Mesendoderm (in vitro differentiated cells): ENCODE data around the gene FYB1.

ENCODE experiments used
- DNase-seq: peaks from one replicate; pipeline ENCODE4 v3.0.0; 2013
- H2AK5ac ChIP-seq: 2 replicates; pipeline ENCODE4 v1.6.1; 2013; ENCODE audit warnings: low read length, inconsistent platforms
- H2BK120ac ChIP-seq: 2 replicates; pipeline ENCODE4 v1.6.1; 2013; ENCODE audit warnings: low read depth, mild to moderate bottlenecking, low read length, moderate library complexity, mixed read lengths
- H2BK15ac ChIP-seq: replicated peaks from 2 replicates; pipeline ENCODE4 v1.6.1; 2013; ENCODE audit warnings: low read depth, mild to moderate bottlenecking, moderate library complexity
- H2BK5ac ChIP-seq: 2 replicates; pipeline ENCODE4 v1.6.1; 2013; ENCODE audit warnings: low read length, inconsistent platforms
- H3K18ac ChIP-seq: 2 replicates; pipeline ENCODE4 v1.6.1; 2013; ENCODE audit warnings: mild to moderate bottlenecking, low read length, mixed read lengths
- H3K23ac ChIP-seq: one replicate; pipeline ENCODE4 v1.6.1; 2013; ENCODE audit warnings: low read length
- H3K27ac ChIP-seq: 2 replicates; pipeline ENCODE4 v1.5.1; 2013; ENCODE audit warnings: low read depth, mild to moderate bottlenecking, inconsistent platforms, low read length, moderate library complexity
- H3K27me3 ChIP-seq: 2 replicates; pipeline ENCODE4 v1.6.1; 2013; ENCODE audit warnings: low read length, control low read depth, mild to moderate bottlenecking, inconsistent platforms; ENCODE audit not compliant: insufficient read depth, poor library complexity
- H3K36me3 ChIP-seq: 2 replicates; pipeline ENCODE4 v1.6.1; 2013; ENCODE audit warnings: low read length, inconsistent platforms; ENCODE audit not compliant: control insufficient read depth, insufficient read depth
- H3K4ac ChIP-seq: one replicate; pipeline ENCODE4 v1.6.1; 2013; ENCODE audit warnings: low read depth, mild to moderate bottlenecking, low read length, moderate library complexity
- H3K4me1 ChIP-seq: 2 replicates; pipeline ENCODE4 v1.6.1; 2013; ENCODE audit warnings: low read depth, low read length, inconsistent platforms; ENCODE audit not compliant: control insufficient read depth
- H3K4me2 ChIP-seq: 2 replicates; pipeline ENCODE4 v1.6.1; 2013; ENCODE audit warnings: low read length
- H3K4me3 ChIP-seq: 2 replicates; pipeline ENCODE4 v1.5.1; 2013; ENCODE audit warnings: mild to moderate bottlenecking, low read length
- H3K56ac ChIP-seq: one replicate; pipeline ENCODE4 v1.6.1; 2013; ENCODE audit warnings: low read length
- H3K79me1 ChIP-seq: 2 replicates; pipeline ENCODE4 v1.6.1; 2013; ENCODE audit warnings: low read length, inconsistent platforms
- H3K79me2 ChIP-seq: 2 replicates; pipeline ENCODE4 v1.6.1; 2013; ENCODE audit warnings: mild to moderate bottlenecking, low read length; ENCODE audit not compliant: control insufficient read depth, insufficient read depth
- H3K9ac ChIP-seq: 2 replicates; pipeline ENCODE4 v1.6.1; 2013; ENCODE audit warnings: low read length, inconsistent platforms
- H4K5ac ChIP-seq: one replicate; pipeline ENCODE4 v1.6.1; 2013; ENCODE audit warnings: low read length
- H4K8ac ChIP-seq: one replicate; pipeline ENCODE4 v1.6.1; 2013; ENCODE audit warnings: low read depth, mild to moderate bottlenecking, control low read depth, low read length, moderate library complexity
- WGBS: extraction: QIAGEN DNeasy Blood & Tissue Kit; methylation state at CpG from one replicate; pipeline ENCODE4 v1.1.7; 2013; ENCODE audit warnings: low lambda C conversion rate, missing lambda C conversion rate; ENCODE audit not compliant: insufficient coverage; ENCODE audit errors: extremely low coverage; 5-methylcytosine and 5-hydroxymethylcytosine counted together

The FYB1 gene

GRCh38 chr5:39218482-39219402, 621 bp downstream of the FYB1 start:
- no CpG with 5 or more reads among the region's 8 CpGs for WGBS
- Histone ChIP-seq H3K4ac (no peak overlapping the region), H3K4me3 (no peak overlapping the region)

GRCh38 chr5:39217365-39218281, 1.7 kb downstream of the FYB1 start:
- H2BK15ac ChIP-seq, result no peak overlapping the region
- no peak overlapping the region for H2BK5ac ChIP-seq
- no peak overlapping the region for H4K5ac ChIP-seq
- no peaks in the 10 kb centered on the region for H3K27me3 ChIP-seq
- no peak overlapping the region for H3K56ac ChIP-seq
- no peaks in the 10 kb centered on the region for H3K4me1 ChIP-seq
- H3K27ac ChIP-seq, result no peak overlapping the region
- no peak overlapping the region for H2BK120ac ChIP-seq
- H3K79me2 ChIP-seq, result no peaks in the 10 kb centered on the region
- no peak overlapping the region for H3K23ac ChIP-seq
- no peak overlapping the region for H3K18ac ChIP-seq
- no peak overlapping the region for H3K4me3 ChIP-seq
- H3K9ac ChIP-seq, result no peak overlapping the region
- no peak overlapping the region for H3K4ac ChIP-seq
- no peak overlapping the region for H4K8ac ChIP-seq
- no peak overlapping the region for H2AK5ac ChIP-seq
- H3K79me1 ChIP-seq, result no peaks in the 10 kb centered on the region
- WGBS, result no CpG with 5 or more reads among the region's 16 CpGs
- DNase-seq, result peak; percentile 75
- H3K4me2 ChIP-seq, result no peak overlapping the region
- no peaks in the 10 kb centered on the region for H3K36me3 ChIP-seq

More at GRCh38 chr5:39218482-39219402, 621 bp downstream of the FYB1 start:
- Histone ChIP-seq H2BK15ac (no peak overlapping the region), H3K4me1 (no peaks in the 10 kb centered on the region), H4K8ac (no peak overlapping the region), H4K5ac (no peak overlapping the region), H3K18ac (no peak overlapping the region), H3K9ac (no peak overlapping the region), H3K56ac (no peak overlapping the region), H3K27ac (no peak overlapping the region), H2BK5ac (no peak overlapping the region), H3K23ac (no peak overlapping the region), H2AK5ac (no peak overlapping the region), H3K79me2 (no peaks in the 10 kb centered on the region), H3K27me3 (no peaks in the 10 kb centered on the region), H3K36me3 (no peaks in the 10 kb centered on the region), H3K4me2 (no peak overlapping the region), H2BK120ac (no peak overlapping the region), H3K79me1 (no peaks in the 10 kb centered on the region)
- no peak for DNase-seq

GRCh38 chr5:39216631-39217030, 2.7 kb downstream of the FYB1 start:
- Histone ChIP-seq H3K27ac (no peak overlapping the region), H2AK5ac (no peak overlapping the region), H2BK15ac (no peak overlapping the region), H2BK5ac (no peak overlapping the region), H3K23ac (no peak overlapping the region), H2BK120ac (no peak overlapping the region), H3K18ac (no peak overlapping the region), H4K5ac (no peak overlapping the region), H3K27me3 (no peaks in the 10 kb centered on the region), H3K4me2 (no peak overlapping the region), H3K79me2 (no peaks in the 10 kb centered on the region), H3K36me3 (no peaks in the 10 kb centered on the region), H3K9ac (no peak overlapping the region), H3K4ac (no peak overlapping the region), H3K56ac (no peak overlapping the region), H3K4me1 (no peaks in the 10 kb centered on the region), H4K8ac (no peak overlapping the region), H3K4me3 (no peak overlapping the region), H3K79me1 (no peaks in the 10 kb centered on the region)
- whole genome bisulfite sequencing, result no CpG with 5 or more reads among the region's 2 CpGs
- DNase-seq, result no peak

- Histone ChIP-seq H3K79me2 (no peaks in the 10 kb centered on the region), H3K4me3 (no peak overlapping the region), H3K4me1 (no peaks in the 10 kb centered on the region), H4K8ac (no peak overlapping the region), H3K27me3 (no peaks in the 10 kb centered on the region), H3K27ac (no peak overlapping the region), H3K79me1 (no peaks in the 10 kb centered on the region), H2BK120ac (no peak overlapping the region), H2AK5ac (no peak overlapping the region), H3K56ac (no peak overlapping the region), H3K36me3 (no peaks in the 10 kb centered on the region), H2BK15ac (no peak overlapping the region), H3K9ac (no peak overlapping the region), H3K23ac (no peak overlapping the region), H3K4ac (no peak overlapping the region), H4K5ac (no peak overlapping the region), H2BK5ac (no peak overlapping the region), H3K4me2 (no peak overlapping the region), H3K18ac (no peak overlapping the region)
- WGBS, result no CpG with 5 or more reads among the region's 3 CpGs
- DNase-seq, result no peak
Measured at GRCh38 chr5:39215857-39216256, 3.5 kb downstream of the FYB1 start.

DNA sequence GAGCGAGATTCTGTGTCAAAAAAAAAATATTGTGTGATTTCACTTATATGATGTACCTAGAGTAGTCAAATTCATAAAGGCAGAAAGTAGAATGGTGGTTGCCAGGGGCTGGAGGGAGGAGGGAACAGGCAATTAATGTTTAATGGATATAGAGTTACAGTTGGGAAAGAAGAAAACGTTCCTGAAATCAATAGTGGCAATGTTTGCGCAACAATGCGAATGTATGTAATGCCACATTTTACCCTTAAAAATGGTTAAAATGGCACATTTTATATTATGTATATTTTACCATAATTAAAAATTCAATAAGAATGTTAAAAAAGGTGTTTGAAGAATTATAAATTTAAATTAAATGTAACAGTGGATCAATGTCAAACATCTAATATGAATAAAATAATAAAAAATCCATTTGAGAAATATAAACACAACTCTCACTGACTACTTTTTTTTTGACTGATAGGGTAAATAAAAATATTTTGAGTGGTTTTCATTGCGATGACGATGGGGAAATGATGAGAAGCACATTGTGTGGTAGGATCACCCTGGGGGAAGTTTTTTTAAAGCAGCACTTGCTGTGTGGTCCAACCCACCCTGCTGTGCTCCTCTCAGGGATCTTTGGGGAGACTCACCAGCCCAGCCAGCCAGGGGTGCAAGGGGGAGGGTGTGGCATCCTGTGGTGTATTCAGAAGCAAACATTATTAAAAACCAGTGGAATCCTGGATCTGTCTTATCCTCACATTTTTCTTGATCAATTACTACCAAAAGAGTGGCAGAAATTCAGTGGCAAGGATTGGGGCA, 4.3 kb downstream of the FYB1 start:
- no peak overlapping the region for H3K4me3 ChIP-seq
- H3K56ac ChIP-seq, result no peak overlapping the region
- no peak overlapping the region for H2BK5ac ChIP-seq
- no peak overlapping the region for H4K8ac ChIP-seq
- no CpG with 5 or more reads among the region's 6 CpGs for WGBS
- no peak for DNase-seq
- no peak overlapping the region for H3K9ac ChIP-seq
- H2AK5ac ChIP-seq, result no peak overlapping the region
- no peaks in the 10 kb centered on the region for H3K4me1 ChIP-seq
- no peak overlapping the region for H2BK15ac ChIP-seq
- no peak overlapping the region for H3K4me2 ChIP-seq
- no peak overlapping the region for H4K5ac ChIP-seq
- H3K18ac ChIP-seq, result no peak overlapping the region
- H3K27me3 ChIP-seq, result no peaks in the 10 kb centered on the region
- H3K36me3 ChIP-seq, result no peaks in the 10 kb centered on the region
- H2BK120ac ChIP-seq, result no peak overlapping the region
- no peak overlapping the region for H3K4ac ChIP-seq
- no peak overlapping the region for H3K23ac ChIP-seq
- H3K27ac ChIP-seq, result no peak overlapping the region
- H3K79me1 ChIP-seq, result no peaks in the 10 kb centered on the region
- H3K79me2 ChIP-seq, result no peaks in the 10 kb centered on the region
